Endodermal cell (in vitro differentiated cells): ENCODE measurements around the gene LBH. TPM values are rescaled to one million over a fixed set of nuclear protein-coding genes. Genes with fewer than 3 reads are reported as not detected.
A peak's percentile ranks its signal among the peaks of the same experiment; 100 is the strongest.

Experiments used
- DNase-seq: peaks from one replicate; pipeline ENCODE4 v3.0.0-alpha.2; 2017
- H3K27ac ChIP-seq: 2 replicates; pipeline ENCODE4 v1.5.1; 2013; ENCODE audit warnings: mild to moderate bottlenecking, low read depth, low read length, moderate library complexity
- H3K27me3 ChIP-seq: 2 replicates; pipeline ENCODE4 v1.6.1; 2013; ENCODE audit warnings: mild to moderate bottlenecking, low read length, moderate library complexity; ENCODE audit not compliant: insufficient read depth, control insufficient read depth, poor library complexity, severe bottlenecking
- H3K36me3 ChIP-seq: 2 replicates; pipeline ENCODE4 v1.7.0; 2013; ENCODE audit warnings: mild to moderate bottlenecking, low read length, moderate library complexity; ENCODE audit not compliant: control insufficient read depth, insufficient read depth
- H3K4me1 ChIP-seq: one replicate; pipeline ENCODE4 v1.7.0; 2013; ENCODE audit warnings: low read length; ENCODE audit not compliant: control insufficient read depth, insufficient read depth
- H3K4me3 ChIP-seq: 2 replicates; pipeline ENCODE4 v1.5.1; 2013; ENCODE audit warnings: mild to moderate bottlenecking, low read length, moderate library complexity
- H3K9ac ChIP-seq: 2 replicates; pipeline ENCODE4 v1.6.1; 2013; ENCODE audit warnings: mild to moderate bottlenecking, low read length, moderate library complexity; ENCODE audit not compliant: poor library complexity, severe bottlenecking; ENCODE audit errors: extremely low read depth
- H3K9me3 ChIP-seq: 2 replicates; pipeline ENCODE4 v1.6.1; 2013; ENCODE audit warnings: mild to moderate bottlenecking, low read length, moderate library complexity; ENCODE audit not compliant: control insufficient read depth
- H3K27ac Mint-ChIP-seq: 2 replicates; pipeline ENCODE4 v1.8.0; 2020; ENCODE audit warnings: mixed read lengths
- H3K27me3 Mint-ChIP-seq: 2 replicates; pipeline ENCODE4 v1.8.0; 2021; ENCODE audit warnings: mild to moderate bottlenecking, mixed read lengths; ENCODE audit not compliant: insufficient read depth
- H3K36me3 Mint-ChIP-seq: 2 replicates; pipeline ENCODE4 v1.8.0; 2020; ENCODE audit warnings: low read depth, mixed read lengths
- H3K4me1 Mint-ChIP-seq: 2 replicates; pipeline ENCODE4 v1.8.0; 2020; ENCODE audit warnings: mixed read lengths
- H3K4me3 Mint-ChIP-seq: 2 replicates; pipeline ENCODE4 v1.8.0; 2020; ENCODE audit warnings: mild to moderate bottlenecking, moderate library complexity, mixed read lengths
- H3K9me3 Mint-ChIP-seq: 2 replicates; pipeline ENCODE4 v1.8.0; 2020; ENCODE audit warnings: mild to moderate bottlenecking, mixed read lengths
- CTCF ChIP-seq: fragments of 200-600 bp; sonication (generic); conservative IDR thresholded peaks from 2 replicates; pipeline ENCODE4 v1.5.0; 2021; ENCODE audit warnings: antibody characterized with exemption, mild to moderate bottlenecking
- WGBS, 2 experiments: methylation state at CpG; one replicate each; pipeline versions ENCODE4 v1.1.5 to v1.1.7; 2013; ENCODE audit warnings: missing lambda C conversion rate in 2 of 2, mixed read lengths in 1 of 2; ENCODE audit not compliant: insufficient coverage in 1 of 2, insufficient read length in 1 of 2; 5-methylcytosine and 5-hydroxymethylcytosine counted together
- total RNA-seq, 2 donors: library from RNA; stranded (reverse); fragmentation: NEBNext Ultra II Directional in 1 of 2; extraction: Animal tissue kit (Norgen Biotek cat#: 25700) in 1 of 2; gene quantifications; 2 replicates in 1 of 2; 3 replicates in 1 of 2; pipeline ENCODE4 v1.2.1, GENCODE V29; 2021

The LBH gene
- total RNA-seq, 2 donors from 2014 or later: 48.0 to 50.0 TPM

GRCh38 chr2:30205456-30205855, 25.9 kb upstream of the LBH start:
- no peak overlapping the region for H3K9ac ChIP-seq
- H3K4me1 ChIP-seq: no peaks in the 10 kb centered on the region
- peaks cover 17% of the 10 kb centered on the region for H3K27me3 Mint-ChIP-seq
- peaks cover 17% of the 10 kb centered on the region for H3K27me3 ChIP-seq
- no peak overlapping the region for H3K4me3 ChIP-seq
- no peak for DNase-seq
- H3K27ac ChIP-seq: no peak overlapping the region
- H3K9me3 Mint-ChIP-seq: no peaks in the 10 kb centered on the region
- H3K27ac Mint-ChIP-seq: no peak overlapping the region
- H3K36me3 Mint-ChIP-seq: no peaks in the 10 kb centered on the region
- H3K36me3 ChIP-seq: no peaks in the 10 kb centered on the region
- H3K9me3 ChIP-seq: no peaks in the 10 kb centered on the region
- no peak overlapping the region for H3K4me3 Mint-ChIP-seq
- peaks cover 4% of the 10 kb centered on the region for H3K4me1 Mint-ChIP-seq
- TF ChIP-seq CTCF: no peak
- 86% methylated on average over 1 of the region's 1 CpG; no CpG with 5 or more reads in 1 of the 2 experiments for WGBS, 2 experiments

- Histone ChIP-seq H3K27me3 (peaks cover 12% of the 10 kb centered on the region), H3K27ac (no peak overlapping the region), H3K9me3 (no peaks in the 10 kb centered on the region), H3K4me1 (no peaks in the 10 kb centered on the region), H3K36me3 (no peaks in the 10 kb centered on the region), H3K9ac (no peak overlapping the region), H3K4me3 (no peak overlapping the region)
- Mint-ChIP-seq H3K4me3 (no peak overlapping the region), H3K4me1 (peaks cover 4% of the 10 kb centered on the region), H3K27me3 (peaks cover 12% of the 10 kb centered on the region), H3K27ac (no peak overlapping the region), H3K36me3 (no peaks in the 10 kb centered on the region), H3K9me3 (no peaks in the 10 kb centered on the region)
- no peak for DNase-seq
- TF ChIP-seq CTCF: peak; percentile 17
- WGBS, 2 experiments: 85 to 91% methylated on average over 5 to 9 of the region's 9 CpGs
Observed at GRCh38 chr2:30206461-30207430, 24.6 kb upstream of the LBH start.

- Mint-ChIP-seq H3K27ac (no peak overlapping the region), H3K27me3 (peaks cover 10% of the 10 kb centered on the region), H3K4me1 (peaks cover 4% of the 10 kb centered on the region), H3K36me3 (no peaks in the 10 kb centered on the region), H3K4me3 (no peak overlapping the region), H3K9me3 (no peaks in the 10 kb centered on the region)
- Histone ChIP-seq H3K4me3 (no peak overlapping the region), H3K27ac (no peak overlapping the region), H3K9ac (no peak overlapping the region), H3K36me3 (no peaks in the 10 kb centered on the region), H3K27me3 (peaks cover 12% of the 10 kb centered on the region), H3K9me3 (no peaks in the 10 kb centered on the region), H3K4me1 (no peaks in the 10 kb centered on the region)
- DNase-seq: peak; percentile 88
- TF ChIP-seq CTCF: peak; percentile 97
- 0% methylated on average over 2 of the region's 2 CpGs for WGBS, 2 experiments
Observed at GRCh38 chr2:30208453-30208852, 22.9 kb upstream of the LBH start.
